ENCODE data around the gene TMEM81.

The TMEM81 gene

DNA sequence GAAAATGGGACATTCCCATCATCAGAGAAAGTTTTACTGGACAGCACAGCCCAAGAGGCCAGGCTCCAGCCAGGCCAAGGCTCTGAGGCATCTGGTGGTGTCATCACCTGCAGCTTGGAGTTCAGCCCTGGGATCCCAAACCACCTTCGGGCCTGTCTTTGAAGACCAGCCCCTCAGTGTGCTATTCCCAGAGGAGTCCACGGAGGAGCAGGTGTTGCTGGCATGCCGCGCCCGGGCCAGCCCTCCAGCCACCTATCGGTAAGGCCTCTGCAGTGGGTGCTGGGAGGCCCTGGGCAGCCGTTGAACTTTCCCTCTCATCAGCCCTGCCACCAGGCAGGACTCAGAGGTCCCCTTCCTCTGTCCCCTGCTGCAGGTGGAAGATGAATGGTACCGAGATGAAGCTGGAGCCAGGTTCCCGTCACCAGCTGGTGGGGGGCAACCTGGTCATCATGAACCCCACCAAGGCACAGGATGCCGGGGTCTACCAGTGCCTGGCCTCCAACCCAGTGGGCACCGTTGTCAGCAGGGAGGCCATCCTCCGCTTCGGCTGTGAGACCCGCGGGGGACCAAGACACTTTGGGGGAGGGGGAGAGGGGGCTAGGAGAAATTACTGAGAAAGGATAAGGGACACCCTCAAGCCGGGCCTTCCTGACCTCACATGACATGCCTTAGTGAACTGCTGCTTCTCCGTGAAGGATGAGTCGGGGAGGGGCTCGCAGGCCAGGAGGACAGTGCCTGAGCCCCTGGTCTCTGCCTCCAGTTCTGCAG is 26.3 kb downstream of the TMEM81 start:
- no peak for DNase-seq

DNA sequence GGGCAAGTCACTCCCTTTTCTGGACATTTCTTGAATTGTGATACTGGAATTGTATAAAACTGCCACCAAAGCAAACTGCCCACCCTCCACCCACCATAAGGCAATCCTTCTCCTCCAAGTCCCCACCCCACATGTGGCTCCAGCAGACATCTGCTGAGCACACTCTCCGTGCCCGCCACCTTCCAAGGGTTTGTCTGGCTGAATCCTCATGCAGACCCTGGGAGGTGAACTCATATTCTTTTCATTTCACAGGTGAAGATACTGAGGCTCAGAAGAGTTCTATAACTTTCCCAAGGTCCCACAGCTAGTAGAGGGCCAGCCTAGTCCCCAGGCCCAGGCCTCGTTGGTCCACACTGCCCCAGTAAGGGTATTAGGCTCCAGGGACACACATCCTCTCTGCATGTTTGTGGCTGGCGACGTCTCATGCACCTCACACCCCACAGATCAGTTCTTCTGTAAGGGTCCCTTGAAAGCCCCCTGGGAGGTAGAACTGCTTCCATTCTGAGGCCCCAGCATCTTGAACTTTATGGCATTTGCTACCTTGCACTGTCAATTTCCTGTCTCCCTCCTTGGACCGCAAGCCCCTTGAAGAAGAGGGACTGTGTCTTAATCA is 27.2 kb downstream of the TMEM81 start:
- DNase-seq: no peak

DNA sequence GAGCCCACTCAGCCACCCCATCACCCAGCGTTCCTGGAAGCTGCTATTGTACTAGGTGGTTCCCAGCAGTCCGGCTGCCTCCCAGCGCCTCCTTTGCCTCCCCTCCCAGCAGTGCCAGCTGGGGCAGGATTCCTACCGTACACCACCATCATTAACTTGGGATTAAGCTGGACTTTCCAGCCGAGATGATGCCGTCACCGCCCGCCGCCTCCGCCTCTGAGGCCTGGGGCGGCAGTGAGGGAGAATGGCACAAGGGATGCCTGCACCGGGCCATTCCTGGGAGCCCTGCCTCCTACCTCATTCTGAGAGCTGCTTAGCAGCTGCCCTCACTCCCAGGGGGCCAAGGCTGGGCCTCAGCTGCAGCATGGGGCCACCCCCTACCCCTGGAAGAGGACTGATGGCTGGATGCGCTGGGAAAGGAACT is 28.1 kb downstream of the TMEM81 start:
- no peak for DNase-seq

DNA sequence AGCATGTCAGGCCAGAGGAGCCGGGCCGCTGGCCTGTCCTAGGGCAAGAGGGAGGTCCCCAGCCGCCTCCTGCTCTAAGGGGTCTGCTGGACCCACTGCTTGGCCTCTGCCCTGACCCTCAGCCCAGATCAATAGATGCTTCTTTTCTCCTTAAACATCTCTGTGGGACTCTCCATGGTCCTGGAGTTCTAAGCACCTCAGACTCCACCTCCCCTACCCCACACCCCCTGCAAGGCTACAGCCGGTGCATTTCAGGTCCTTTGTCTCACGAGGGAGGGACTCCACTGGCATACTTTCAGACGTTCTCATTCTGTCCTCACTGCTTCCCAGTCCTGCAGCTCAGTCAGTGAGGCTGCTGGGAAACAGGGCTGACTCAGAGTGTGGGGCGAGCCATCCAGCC is 30.2 kb downstream of the TMEM81 start:
- no peak for DNase-seq

DNA sequence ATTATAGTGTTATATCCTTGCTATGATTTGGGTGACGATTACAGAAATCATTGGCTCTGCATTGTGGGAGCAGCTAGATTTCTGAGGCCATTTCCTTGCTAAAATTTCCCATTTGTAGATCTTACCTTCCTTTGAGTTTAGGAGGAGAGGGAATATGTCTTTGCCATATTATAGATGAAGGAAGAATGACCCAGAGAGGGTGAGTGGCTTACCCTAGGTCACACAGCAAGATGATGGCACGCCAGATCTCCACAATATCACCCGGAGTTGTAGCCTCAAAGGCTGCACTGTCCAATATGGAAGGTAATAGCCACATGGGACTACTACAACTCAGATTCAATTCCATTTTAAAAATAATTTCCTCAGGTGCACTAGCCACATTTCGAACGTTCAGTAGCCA is 31.0 kb downstream of the TMEM81 start:
- DNase-seq: no peak

DNA sequence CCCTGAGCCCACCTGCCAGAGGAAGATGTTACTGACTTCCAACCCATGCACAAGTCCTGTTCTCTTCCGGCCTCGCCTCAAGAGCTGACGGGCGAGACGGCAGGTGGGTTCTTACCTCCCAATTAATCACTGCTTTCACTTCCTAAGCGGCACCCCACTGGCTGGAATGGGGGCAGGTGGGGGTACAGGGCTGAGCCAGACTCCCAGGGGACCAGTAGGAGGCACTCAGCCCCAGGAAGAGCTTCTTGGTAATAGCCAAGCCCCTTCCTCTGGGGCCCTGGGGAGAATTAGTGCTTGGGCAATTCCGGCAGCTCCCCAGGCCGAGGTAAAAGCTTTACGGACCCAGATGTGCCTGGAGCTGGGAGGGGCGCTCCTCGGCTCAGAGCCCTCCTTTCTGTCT is 31.6 kb downstream of the TMEM81 start:
- no peak for DNase-seq

DNA sequence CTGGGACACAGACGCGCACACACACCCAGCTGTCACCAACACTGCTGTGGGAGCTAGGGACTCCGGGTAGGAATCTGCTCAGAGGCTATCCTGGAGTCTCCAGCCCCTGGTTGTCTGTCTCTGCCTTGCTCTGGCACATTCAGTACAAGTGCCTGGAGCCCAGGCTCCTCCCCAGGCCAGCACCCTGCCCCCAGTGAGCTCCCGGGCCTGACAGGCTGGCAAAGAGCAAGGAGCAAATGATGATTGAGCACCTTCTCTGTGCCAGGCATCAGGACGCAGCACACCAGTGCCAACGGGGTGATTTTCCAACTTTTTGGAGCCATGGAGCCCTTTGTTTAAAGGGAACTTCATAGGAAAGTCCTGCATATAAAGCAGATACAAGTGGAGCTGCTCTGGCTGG is 34.8 kb downstream of the TMEM81 start:
- DNase-seq: no peak

DNA sequence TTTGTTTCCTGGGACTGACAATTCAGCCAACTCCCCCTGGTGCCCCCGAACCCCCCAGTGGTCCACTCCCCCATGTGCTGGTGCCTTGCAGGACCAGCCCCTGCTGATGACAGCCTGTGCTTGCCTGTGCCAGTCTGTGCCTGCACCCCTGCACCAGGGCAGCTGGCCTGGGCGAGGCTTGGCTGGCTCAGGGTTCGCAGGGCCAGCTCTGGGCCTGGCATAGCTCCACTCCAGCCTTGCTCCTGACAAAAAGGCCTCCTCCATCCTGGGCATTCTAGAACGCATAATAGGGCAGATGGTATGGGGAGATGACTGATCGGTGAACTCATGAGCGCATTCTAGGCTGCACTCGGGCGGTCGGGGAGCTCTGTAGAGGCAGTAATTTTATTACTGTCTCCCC is 35.9 kb downstream of the TMEM81 start:
- DNase-seq: no peak

DNA sequence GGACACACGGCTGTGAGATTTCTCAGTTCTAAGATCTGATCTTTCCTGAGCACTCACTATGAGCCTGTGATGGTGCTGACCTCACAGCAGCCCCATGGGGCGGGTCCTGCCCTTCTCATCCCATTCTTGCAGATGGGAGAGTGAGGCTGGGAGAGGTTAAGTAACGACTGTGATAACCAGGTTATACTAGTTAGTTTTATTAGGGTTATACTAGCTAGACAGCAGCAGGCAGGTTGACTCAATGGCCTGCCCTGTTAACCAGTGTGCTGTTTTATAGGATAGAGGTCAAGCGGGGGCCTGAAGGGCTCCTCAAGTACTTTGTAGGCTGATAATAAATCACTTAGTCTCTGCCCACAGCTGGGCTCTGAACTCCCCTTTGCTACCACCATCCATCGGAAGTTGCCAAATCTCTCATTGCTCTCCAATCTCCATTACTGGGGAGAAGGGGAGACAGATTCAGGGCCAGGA is 36.5 kb downstream of the TMEM81 start:
- DNase-seq: no peak

DNA sequence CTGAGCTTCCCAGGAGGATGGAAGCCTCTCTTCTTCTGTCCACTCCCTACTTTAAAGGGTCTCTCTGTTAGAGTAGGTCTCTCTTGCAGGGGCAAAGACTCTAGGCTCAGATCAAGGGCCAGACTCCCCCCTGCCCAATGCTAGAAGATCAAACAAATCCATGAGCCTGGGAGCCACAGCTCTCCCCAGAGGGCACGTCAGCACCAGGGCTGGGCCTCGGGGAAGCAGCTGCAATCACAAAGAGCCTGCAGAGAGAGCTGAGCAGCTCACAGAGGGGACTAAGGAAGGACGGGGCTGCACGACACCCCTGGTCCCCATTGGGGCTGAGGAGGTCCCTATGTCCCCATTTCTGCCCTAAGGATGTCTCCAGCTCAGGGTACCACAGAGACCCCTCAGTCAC is 37.4 kb downstream of the TMEM81 start:
- DNase-seq: no peak

DNA sequence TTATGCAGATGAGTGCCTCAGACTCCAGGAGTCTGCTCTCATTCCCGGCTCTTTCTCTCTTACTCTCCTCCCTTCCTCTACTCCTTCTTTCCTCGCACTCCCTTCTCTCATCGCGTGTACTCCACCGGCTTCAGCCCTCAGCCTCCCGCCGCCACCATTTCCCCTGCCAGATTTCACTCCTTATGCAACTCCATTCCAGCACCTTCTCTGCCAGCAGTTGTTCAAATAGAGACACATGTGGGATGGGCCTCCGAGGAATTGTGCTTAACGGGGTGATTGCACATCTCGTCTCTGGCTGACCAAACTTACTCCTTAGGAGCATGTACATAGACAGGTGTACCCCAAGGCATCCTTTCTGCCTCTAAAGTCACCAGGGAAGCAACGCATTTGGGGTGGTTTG is 39.1 kb downstream of the TMEM81 start:
- no peak for DNase-seq

DNA sequence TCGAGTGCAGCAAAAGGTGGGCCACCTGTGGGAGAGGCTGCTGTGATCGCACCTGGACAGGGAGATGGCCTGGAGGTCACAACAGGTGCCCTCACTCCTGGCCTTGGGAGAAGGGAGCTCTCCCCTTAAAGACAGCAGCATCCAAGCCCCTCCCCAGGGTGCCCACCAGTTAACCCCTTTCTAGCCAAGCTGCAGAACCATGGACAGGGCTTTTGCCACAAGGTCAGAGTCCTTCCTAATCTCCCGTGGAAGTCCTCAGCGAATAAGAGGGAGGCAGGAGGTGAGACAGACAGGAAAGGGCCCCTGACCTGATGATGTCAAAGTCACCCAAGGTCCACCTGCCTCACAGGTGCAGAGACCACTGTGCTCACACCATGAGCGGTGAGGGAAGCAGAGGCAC is 39.5 kb downstream of the TMEM81 start:
- no peak for DNase-seq

DNA sequence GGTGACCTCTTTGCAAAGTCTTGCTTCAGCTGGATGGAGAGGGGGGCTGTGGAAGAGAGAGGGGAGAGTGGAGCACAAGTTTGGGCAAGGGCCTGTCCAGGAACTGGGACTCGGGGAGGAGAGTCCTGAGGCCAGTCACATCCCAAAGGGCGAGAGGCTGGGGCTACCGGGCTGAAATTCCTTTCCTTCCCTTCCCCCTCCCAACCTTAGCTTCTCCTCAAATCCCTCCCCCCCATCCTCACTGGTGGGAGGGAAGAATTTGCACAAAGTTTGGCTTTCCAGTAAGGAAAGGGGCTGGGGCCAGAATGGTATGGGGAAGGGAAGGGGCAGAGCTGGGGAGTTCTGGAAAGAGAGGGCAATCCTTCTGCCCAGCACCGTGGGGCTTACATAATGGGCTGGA is 40.4 kb downstream of the TMEM81 start:
- no peak for DNase-seq

DNA sequence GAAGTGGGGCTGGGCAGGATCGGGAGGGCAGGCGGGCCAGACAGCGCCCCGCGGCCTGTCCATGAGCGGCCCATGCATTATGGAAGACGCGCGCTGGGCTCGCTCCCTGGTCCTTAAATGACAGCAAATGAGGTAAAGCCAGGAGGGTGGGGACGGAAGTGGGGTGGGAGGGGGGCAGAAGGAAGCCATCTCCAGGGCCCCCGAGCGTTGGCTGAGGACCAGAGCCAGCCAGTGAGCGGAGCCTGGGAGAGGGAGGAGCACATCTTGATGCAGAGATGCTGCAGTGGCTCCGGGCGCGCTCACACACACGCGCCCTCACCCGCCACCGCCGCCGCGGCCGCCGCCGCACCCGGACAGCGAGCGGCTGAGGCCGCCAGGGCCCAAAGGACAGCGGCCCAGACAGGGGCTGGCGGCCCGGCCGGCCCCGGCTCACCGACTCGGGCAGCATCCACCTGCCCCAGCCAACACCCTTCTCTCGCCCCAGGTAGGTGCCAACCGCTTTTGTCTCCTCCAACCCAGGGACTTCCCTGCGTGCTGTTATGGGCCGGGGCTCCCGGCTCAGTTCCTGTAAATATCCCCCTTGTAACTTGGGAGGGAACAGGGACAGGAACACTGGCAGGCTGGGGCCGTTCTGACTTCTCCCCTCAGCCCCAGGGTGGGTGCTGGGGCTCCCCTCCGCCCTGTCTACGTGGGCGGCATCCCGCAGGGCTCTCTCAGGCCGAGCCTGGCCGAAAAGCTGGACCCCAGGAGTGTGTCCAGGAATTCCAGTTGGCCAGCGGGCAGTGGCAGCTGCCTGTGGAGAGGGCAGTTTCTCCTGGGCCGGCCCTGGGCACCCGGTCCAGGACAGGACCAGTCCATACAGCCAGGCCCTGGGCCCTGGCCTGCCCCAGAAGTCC is 41.1 kb downstream of the TMEM81 start, which contains the start of gene CNTN2:
Gene CNTN2 (plus strand): TSS at position 302 of the 896 bp plus-strand sequence. CDS start 9,974 bp downstream, outside the sequence.
- no peak for DNase-seq

DNA sequence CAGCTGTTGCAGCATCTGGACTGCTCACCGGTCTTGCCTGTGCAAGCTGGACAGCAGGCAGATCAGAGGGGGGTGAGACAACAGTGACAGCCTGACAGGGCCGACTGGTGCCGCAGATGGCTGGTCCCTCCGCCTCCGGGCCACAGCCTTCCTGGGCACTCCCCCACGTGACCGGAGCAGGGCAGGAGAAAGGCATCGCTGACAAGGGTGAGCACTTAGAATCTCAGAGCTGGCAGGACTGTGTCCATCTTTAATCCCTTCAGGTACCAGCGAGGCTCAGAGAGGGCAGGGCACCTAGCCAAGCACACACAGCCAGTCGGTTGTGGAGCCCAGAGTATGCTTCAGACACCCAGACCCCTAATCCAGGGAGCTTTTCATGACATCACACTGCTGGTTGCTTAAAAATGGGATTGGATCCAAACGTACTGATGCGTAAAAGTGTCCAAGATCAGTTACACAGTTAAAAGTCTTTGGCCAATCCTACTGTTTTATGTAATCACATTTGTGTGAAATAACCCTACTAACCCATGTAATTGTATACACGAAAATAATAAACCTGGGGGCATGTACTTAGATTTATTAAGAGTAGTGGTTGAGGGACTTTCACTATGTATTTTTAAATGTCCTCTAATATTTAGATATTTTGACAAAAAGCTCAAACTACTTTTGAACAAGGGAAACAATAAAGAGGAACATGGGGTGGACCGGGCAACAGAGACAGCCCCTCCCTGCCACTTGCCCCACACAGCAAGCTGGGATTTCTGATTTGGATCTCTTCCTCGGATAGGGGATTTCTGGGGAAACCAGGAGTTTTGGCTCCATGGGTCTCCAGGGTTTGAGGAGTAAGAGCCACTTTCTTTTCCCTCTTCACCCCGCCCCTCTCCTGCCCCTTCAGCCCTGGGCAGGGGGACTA is 42.0 kb downstream of the TMEM81 start:
- DNase-seq: no peak

DNA sequence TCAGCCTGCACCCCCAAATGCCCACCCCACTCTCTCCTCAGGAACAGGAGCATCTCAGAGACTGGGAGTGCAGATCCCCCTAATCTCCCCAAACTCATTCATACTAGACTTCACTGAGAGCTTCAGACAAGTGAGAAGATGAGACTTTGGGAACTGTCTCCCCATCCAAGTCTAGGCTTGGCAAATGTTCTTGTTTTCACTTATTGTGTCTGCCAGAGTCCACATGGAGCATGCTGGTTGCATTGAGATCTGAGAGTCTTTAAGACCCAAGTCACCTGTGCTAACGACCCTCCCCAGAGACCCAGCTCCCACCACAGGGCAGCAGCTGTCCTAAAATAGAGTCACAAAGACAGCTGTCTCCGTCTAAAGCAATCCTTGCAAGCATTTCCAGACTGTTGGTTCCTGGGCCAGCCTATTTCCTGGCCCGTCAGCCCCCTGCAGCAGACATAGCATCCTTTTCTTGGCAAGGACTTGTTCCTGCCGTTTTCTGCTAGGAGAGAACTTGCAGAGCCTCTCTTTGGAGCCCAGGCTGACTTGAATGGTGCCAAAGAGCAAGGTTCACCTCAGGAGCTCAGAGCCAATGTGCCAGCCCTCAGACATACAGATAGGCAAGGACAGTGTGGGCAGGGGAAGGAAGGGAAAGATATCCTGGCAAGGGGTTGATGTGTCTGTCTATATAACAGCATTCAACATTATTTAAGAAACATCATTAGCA is 43.1 kb downstream of the TMEM81 start:
- no peak for DNase-seq

DNA sequence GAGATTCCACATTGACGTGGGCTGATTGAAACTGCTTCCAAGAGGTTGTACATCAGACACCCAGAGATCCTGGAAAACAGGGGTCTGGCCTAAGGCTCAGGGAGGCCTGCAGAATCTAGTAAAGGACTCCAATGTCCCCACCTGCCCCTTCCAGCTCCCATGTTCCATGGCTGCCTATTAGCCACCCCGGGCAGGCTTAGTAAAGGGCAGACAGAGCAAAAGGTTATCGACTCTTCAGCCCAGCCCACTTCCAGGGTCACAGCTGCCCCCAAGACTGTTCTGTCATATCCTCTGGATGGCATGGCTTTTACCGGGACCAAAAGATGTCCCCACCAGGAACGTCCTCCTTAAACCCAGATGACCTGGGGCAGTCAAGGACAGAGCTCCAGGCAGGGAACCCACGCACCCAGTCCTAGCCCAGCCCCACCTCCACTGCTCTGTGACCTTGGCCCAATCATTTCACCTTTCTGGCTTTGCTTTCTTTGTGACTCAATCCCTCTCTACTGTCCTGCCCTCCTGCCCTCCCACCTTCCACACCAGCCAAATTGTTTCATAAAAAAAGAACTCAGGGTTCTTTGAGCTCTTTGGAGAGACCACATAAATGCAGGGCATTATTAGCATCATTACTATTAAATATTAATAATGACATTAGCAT is 46.0 kb downstream of the TMEM81 start:
- no peak for DNase-seq

DNA sequence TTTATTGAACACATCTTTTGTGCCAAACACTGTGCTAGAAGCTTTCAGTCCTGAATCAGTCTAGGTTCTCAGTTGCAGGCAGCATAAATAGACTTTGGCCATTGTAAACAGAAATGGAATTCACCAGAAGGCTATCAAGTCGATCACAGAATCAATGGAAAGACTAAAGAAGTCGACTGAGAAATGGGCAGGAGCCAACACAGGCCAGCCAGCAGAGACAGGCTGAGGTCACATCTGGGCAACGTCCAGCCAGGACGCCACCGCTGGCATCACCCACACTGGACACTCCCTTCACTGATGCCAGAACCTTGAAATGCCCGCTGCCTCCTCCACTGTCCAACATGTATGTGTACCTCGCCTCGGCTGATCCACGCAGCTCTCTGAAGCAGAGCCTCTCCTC is 46.7 kb downstream of the TMEM81 start:
- DNase-seq: no peak

Data from T-helper 1 cell (primary cell).